BLaER1 treated with 17β-estradiol and CSF1 and Interleukin-3, amounts not matched to agents 10 nM and 100 nM (cell line): ENCODE data around the gene ITPRID2.

ENCODE experiments used
- H3K27ac ChIP-seq, 11 experiments: shearing (Covaris generic); formaldehyde crosslinking; 2 replicates each; pipeline ENCODE4 v1.8.1; 2022
- H3K27me3 ChIP-seq, 11 experiments: shearing (Covaris generic); formaldehyde crosslinking; 2 replicates each; pipeline ENCODE4 v1.8.1; 2022
- H3K36me3 ChIP-seq, 11 experiments: shearing (Covaris generic); formaldehyde crosslinking; 2 replicates each; pipeline ENCODE4 v1.8.1; 2022
- H3K4me1 ChIP-seq, 10 experiments: shearing (Covaris generic); formaldehyde crosslinking; 2 replicates each; pipeline ENCODE4 v1.8.1; 2022
- H3K4me2 ChIP-seq, 11 experiments: shearing (Covaris generic); formaldehyde crosslinking; 2 replicates each; pipeline ENCODE4 v1.8.1; 2022
- H3K4me3 ChIP-seq, 10 experiments: shearing (Covaris generic); formaldehyde crosslinking; 2 replicates each; pipeline ENCODE4 v1.8.1; 2022
- H3K9ac ChIP-seq, 11 experiments: shearing (Covaris generic); formaldehyde crosslinking; 2 replicates each; pipeline ENCODE4 v1.8.1; 2022
- H3K9me3 ChIP-seq, 11 experiments: shearing (Covaris generic); formaldehyde crosslinking; replicated peaks in 1 of 11; 2 replicates each; pipeline ENCODE4 v1.8.1; 2022
- H4K20me1 ChIP-seq, 11 experiments: shearing (Covaris generic); formaldehyde crosslinking; 2 replicates each; pipeline ENCODE4 v1.8.1; 2022
- Cebpa-rat ChIP-seq, 11 experiments: shearing (Covaris generic); IDR thresholded peaks; 2 replicates each; pipeline ENCODE4 v1.8.1; 2022

ITPRID2 gene

GRCh38 chr2:181977661-181978350, 86.3 kb downstream of the ITPRID2 start:
- Histone ChIP-seq H3K36me3 (no peaks in the 10 kb centered on the region), H3K27ac (no peak overlapping the region)
- TF ChIP-seq Cebpa-rat (IDR thresholded peaks at IDR 0.05) = no peak

DNA sequence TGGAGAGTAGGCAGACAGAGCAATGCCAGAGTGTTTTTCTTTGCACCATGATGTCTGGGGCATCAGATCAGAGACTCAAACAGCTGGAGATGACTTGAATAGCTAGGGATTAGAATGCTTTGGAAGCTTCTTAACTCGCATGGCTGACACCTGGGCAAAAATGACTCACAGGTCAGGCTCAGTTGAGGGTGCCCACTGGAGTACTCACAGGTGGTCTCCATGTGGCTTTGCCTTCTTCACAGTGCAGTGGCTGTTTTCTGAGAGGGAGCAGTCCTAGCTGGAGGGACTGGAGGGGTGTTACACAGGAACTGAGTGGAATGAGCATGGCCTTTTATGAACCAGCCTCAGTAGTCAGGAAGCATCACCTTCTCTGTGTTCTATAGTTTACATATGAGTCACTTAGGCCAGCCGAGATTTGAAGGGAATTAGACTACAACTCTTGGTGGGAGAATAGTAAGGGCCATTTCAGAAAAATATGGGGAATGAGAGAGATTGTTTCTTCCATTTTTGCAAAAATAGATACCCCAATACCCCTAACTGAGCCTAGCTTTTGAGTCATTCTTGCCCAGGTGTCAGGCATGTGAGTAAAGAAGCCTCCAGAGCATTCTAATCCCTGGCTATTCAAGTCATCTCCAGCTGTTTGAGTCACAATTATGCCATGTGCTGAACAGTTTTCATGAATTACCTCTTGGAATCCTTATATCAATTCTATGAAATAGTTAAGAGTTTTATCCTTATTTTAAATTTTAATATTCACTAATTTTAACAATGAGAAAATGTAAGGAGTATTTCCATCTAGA, 87.0 kb downstream of the ITPRID2 start:
- no peaks in the 10 kb centered on the region for H3K9me3 ChIP-seq
- TF ChIP-seq Cebpa-rat (IDR thresholded peaks at IDR 0.05) = no peak
- no peaks in the 10 kb centered on the region for H3K4me1 ChIP-seq
- no peaks in the 10 kb centered on the region for H3K36me3 ChIP-seq
- H4K20me1 ChIP-seq = no peaks in the 10 kb centered on the region
- no peak overlapping the region for H3K4me3 ChIP-seq
- H3K9ac ChIP-seq = no peak overlapping the region
- no peak overlapping the region for H3K4me2 ChIP-seq
- no peak overlapping the region for H3K27ac ChIP-seq
- H3K27me3 ChIP-seq = no peaks in the 10 kb centered on the region

More at GRCh38 chr2:181977661-181978350, 86.3 kb downstream of the ITPRID2 start:
- Histone ChIP-seq H3K4me3 (no peak overlapping the region), H4K20me1 (no peaks in the 10 kb centered on the region), H3K9ac (no peak overlapping the region), H3K4me1 (no peaks in the 10 kb centered on the region), H3K4me2 (no peak overlapping the region), H3K9me3 (no peaks in the 10 kb centered on the region), H3K27me3 (no peaks in the 10 kb centered on the region)
